Mucosa of descending colon (tissue), 3 donors: Measurements from ENCODE around the gene UBTF. TPM values are rescaled to one million over a fixed set of nuclear protein-coding genes. Genes with fewer than 3 reads are reported as not detected.
"Not testable (repeated sequence)": the region's sequence is repeated elsewhere in the genome, so short reads cannot be mapped to it uniquely, and the experiment has no call there.

Experiments
- ATAC-seq: fragments of 200-7000 bp; cut with Tn5 transposase; one replicate; pipeline ENCODE4 v1.9.1; 2020; ENCODE audit warnings: mild to moderate bottlenecking, moderate library complexity
- DNase-seq, 3 donors: peaks; one replicate each; pipeline ENCODE4 v3.0.0-alpha.2; 2020
- H3K36me3 ChIP-seq: fragments of 200-600 bp; one replicate; pipeline ENCODE4 v1.8.0; 2021; ENCODE audit warnings: low read depth, mild to moderate bottlenecking
- H3K4me1 ChIP-seq: fragments of 200-600 bp; one replicate; pipeline ENCODE4 v1.8.0; 2021; ENCODE audit warnings: low read depth, mild to moderate bottlenecking
- H3K4me3 ChIP-seq: fragments of 200-600 bp; one replicate; pipeline ENCODE4 v1.8.0; 2021; ENCODE audit warnings: mild to moderate bottlenecking
- H3K9me3 ChIP-seq: fragments of 200-600 bp; one replicate; pipeline ENCODE4 v1.8.0; 2021; ENCODE audit warnings: mild to moderate bottlenecking
- CTCF ChIP-seq: fragments of 200-600 bp; IDR thresholded peaks from one replicate; pipeline ENCODE4 v1.8.0; 2022; ENCODE audit warnings: antibody characterized with exemption, mild to moderate bottlenecking
- intact Hi-C, 2 donors: fragments of 100-400 bp; cut with DNase I in 1 of 2; cut with micrococcal nuclease in 1 of 2; formaldehyde crosslinking; loops; one replicate each; pipeline versions ENCODE4 v1.11.0 to v1.11.1; 2022; cut with DNase I, micrococcal nuclease
- total RNA-seq, 3 donors: library from RNA; stranded (reverse); fragmentation: NEBNext Ultra II Directional in 2 of 3; extraction: Animal tissue kit (Norgen Biotek cat#: 25700) in 2 of 3; gene quantifications; one replicate each; pipeline versions ENCODE4 v1.2.1 to v1.2.4, GENCODE V29; 2021 to 2023
- donor health status: DM: no; HTN: no; CAD: no; lungs with moderate emphysema.
- donor health status: DM: no; HTN: no; CAD: no.
- donor health status: DM: no; HTN: yes; CAD: no.

Gene UBTF
- total RNA-seq, 3 donors from 2014 or later, result 68.6 to 88.4 (median 73.4) TPM

- no peak for TF ChIP-seq CTCF
- intact Hi-C loops, result no loop called here
- H3K4me3 ChIP-seq, result no peak overlapping the region
- H3K36me3 ChIP-seq, result no peaks in the 10 kb centered on the region
- H3K4me1 ChIP-seq, result peaks cover 9% of the 10 kb centered on the region
- H3K9me3 ChIP-seq, result no peaks in the 10 kb centered on the region
- DNase-seq (no peak), ATAC-seq (no peak)
These were observed 31.6 kb upstream of the UBTF start for GRCh38 chr17:44251062-44251461.

GRCh38 chr17:44249501-44250246 is 30.2 kb upstream of the UBTF start:
- H3K36me3 ChIP-seq, result no peaks in the 10 kb centered on the region
- DNase-seq (no peak), ATAC-seq (no peak)
- TF ChIP-seq CTCF, result no peak
- H3K4me3 ChIP-seq, result no peak overlapping the region
- intact Hi-C loops, result no loop called here
- H3K9me3 ChIP-seq, result no peaks in the 10 kb centered on the region
- peaks cover 14% of the 10 kb centered on the region for H3K4me1 ChIP-seq

GRCh38 chr17:44247876-44248736 is 28.6 kb upstream of the UBTF start:
- H3K36me3 ChIP-seq, result no peaks in the 10 kb centered on the region
- H3K4me3 ChIP-seq, result no peak overlapping the region
- H3K4me1 ChIP-seq, result peaks cover 14% of the 10 kb centered on the region
- DNase-seq (no peak), ATAC-seq (no peak)
- intact Hi-C loops, result no loop called here
- TF ChIP-seq CTCF, result no peak
- no peaks in the 10 kb centered on the region for H3K9me3 ChIP-seq

GRCh38 chr17:44247440-44247841 is 28.0 kb upstream of the UBTF start:
- intact Hi-C loops, result no loop called here
- peaks cover 14% of the 10 kb centered on the region for H3K4me1 ChIP-seq
- ATAC-seq (peak; percentile 22), DNase-seq (peak in 1 of 3 donors; percentile 29)
- H3K36me3 ChIP-seq, result no peaks in the 10 kb centered on the region
- H3K9me3 ChIP-seq, result no peaks in the 10 kb centered on the region
- no peak overlapping the region for H3K4me3 ChIP-seq
- no peak for TF ChIP-seq CTCF

GRCh38 chr17:44241106-44241624 is 21.7 kb upstream of the UBTF start:
- intact Hi-C loops, result no loop called here
- TF ChIP-seq CTCF, result no peak

GRCh38 chr17:44237886-44238285 is 18.4 kb upstream of the UBTF start:
- DNase-seq, H3K4me3 ChIP-seq, H3K4me1 ChIP-seq, intact Hi-C loops, H3K36me3 ChIP-seq, ATAC-seq, H3K9me3 ChIP-seq: not testable (repeated sequence)

More at GRCh38 chr17:44241106-44241624, 21.7 kb upstream of the UBTF start:
- no peak for ATAC-seq
- Histone ChIP-seq H3K4me1 (peaks cover 6% of the 10 kb centered on the region), H3K9me3 (no peaks in the 10 kb centered on the region), H3K36me3 (no peaks in the 10 kb centered on the region), H3K4me3 (no peak overlapping the region)
- DNase-seq, result no peak
